Stimulated activated CD8-positive, alpha-beta memory T cell treated with anti-CD3 and anti-CD28 coated beads, Interleukin-7, amount 100 ng/mL, for 24 hours (primary cell): ENCODE data around the gene PARN.
"Not testable (repeated sequence)": the region's sequence is repeated elsewhere in the genome, so short reads cannot be mapped to it uniquely, and the experiment has no call there.

Source experiments
- DNase-seq: peaks from one replicate; pipeline ENCODE4 v3.0.0-alpha.2; 2020; ENCODE audit warnings: low read depth

The PARN gene

DNA sequence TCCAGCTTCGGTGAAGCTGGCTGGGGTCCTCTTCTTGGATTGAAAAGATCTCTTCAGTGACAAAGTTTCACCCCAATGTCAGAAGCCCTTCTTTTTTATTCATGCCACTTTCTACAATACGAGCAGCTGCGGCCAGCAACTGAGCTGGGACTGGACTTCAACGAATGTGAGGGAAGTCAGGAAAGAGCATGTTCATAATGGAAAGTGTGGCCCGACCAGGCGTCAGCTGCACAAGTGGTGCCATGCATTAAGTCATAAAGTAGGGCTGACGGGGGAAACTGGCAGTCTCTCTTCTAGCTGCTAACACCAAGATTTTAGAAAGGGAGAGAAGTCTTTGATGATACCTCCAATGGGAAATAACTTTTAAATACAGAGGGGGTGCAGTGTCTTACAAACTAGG, 192.6 kb downstream of the PARN start:
- no peak for DNase-seq

DNA sequence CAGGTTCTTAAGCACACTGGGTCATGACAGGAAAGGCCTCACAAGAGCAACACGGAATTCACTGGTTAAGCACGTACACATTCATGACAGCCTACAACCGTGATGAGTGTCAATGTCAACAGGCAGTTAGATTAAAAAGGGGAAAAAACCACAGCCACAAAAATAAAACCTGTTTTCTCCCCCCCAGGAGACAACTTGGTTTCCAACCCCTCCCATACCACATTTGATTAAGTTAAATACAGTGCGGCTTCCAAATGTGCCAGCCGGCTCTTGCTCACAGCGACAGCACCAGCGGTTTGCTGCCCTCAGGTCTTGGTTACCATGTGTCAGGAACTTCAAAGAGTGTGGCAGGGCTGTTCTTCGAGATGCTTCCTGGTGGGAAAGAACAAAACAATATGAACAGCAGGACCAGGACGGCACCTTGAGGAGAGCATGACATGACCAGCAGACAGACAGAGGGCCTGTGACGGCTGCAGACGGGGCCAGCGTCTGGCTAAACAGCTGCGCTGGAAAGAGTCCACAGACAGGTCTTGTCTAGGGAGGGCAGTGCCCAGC, 193.6 kb downstream of the PARN start:
- DNase-seq, result no peak

DNA sequence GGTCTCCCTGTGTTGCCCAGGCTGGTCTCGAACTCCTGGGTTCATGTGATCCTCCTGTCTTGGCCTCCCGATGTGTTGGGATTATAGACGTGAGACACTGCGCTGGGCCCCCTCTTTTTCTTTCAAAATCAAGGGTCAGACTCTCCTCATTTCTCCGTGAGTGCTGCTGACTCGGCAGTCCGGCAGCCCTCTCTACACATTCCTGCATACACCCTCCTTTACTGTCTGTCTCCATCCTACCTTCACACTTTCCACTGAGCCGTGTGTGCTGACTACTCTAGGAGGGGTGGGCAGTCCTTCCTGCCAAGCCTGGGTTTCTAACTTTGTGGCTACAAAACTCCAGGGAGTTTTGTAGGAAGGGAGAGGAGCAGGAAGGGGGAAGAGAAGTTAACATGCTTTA, 195.2 kb downstream of the PARN start:
- no peak for DNase-seq

DNA sequence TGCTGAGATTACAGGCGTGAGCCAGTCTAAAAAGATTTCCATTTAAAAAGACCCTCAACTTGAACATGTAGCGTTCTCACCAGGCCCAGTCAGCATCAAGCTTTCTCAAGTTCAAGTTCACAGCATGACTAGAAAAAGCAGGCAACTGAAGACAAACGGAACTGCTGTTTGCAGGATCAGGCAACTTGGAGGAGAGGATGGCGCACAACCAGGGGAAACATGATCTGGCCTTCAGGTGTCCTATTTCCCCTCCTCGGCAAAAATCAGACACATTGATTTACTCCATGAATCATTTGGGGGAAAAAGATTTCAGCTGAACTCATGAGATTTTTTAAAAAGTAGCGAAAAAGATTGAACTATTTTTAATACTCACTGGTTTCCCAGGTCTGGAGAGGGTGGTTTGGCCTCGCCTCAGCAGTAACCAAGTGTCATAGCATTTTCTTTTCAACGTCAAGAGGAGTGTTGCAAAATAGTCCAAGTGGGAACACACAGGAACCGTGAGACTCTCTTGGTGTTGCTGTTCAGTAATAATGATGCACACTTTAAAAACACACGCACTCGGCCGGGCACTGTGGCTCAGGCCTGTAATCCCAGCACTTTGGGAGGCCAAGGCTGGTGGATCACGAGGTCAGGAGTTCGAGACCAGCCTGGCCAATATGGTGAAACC, 201.0 kb downstream of the PARN start:
- not testable (repeated sequence) for DNase-seq

DNA sequence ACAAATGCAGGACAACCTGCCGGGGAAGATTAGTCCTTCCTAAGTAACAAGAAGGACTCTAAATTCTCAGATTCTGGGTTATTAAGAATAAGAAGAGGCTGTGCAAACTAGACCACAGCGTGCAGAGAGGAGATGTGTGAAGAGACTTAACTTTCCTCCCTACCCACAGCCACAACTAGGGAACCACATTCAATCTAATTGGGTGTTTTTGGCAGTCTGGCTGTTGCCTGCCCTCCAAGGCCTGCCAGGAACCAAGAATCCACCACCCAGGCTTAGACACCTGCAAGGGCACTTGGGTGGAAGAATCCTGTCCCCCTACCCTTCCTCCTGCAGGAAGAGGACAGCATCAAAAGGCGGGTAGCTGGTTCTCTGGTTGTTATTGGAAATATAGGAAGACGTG, 202.0 kb downstream of the PARN start:
- DNase-seq, result no peak

DNA sequence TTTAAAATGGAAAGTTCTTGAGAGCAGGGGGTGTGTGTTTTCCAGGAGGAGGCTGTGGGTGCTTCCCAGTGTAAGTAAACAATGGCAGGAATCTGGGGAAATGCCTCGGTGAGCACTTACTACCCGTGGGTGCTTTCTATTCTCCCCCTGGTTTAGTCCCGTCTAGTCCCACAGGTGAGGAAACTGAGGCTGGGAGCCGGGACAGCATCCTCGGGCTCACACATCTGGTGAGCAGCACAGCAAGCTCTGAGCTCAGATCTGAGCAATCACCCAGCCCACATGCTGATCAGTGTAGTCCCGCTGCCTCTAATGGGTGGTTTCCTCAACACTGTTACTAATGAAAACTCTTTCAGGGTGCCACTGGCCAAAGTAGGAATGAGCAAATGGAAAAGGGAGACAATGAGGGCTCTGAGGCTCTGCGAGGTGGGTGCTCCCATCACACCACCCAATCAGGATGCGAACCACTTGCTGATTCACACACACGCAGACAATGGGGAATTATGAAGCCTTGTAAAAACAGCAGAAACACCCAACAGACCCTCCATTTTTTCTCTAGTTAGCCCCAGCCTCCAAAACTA, 202.6 kb downstream of the PARN start:
- no peak for DNase-seq

DNA sequence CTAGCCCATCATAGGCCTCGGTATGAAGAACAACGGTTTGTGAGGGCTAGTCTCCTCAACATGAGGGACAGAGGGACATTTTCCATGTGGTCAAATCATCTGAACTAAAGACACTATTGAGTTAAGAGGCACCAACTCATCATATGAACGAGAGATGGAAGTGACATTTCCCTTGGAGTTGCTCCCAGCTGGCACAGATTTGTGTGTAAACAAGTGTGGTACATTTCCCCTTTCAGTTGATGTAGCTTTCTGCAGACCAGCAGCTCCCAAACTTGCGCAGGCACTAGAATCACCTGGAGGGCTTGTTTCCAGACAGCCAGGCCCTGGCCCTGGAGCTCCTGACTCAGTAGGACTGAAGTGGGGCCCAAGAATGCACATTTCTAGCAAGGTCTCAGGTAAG, 205.5 kb downstream of the PARN start:
- DNase-seq, result no peak

DNA sequence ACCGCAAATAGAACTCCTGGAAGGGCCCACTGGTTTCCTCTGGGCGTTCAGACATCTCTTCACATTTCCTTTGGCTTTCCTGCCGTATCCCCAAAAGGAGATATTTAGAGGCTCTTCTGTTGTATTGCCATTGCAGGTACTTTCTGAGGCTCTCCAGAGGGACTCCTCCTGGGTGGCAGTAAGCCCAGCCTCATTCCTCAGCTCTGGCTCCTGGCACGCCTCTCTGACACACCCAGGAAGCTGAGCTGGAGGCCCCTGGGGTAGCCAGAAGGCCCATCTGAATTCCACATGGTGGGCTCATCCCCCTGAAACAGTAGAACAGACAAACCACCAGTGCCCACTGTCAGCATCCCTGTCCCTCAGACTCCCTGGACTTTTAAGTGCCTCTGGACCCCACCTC, 206.7 kb downstream of the PARN start:
- no peak for DNase-seq

DNA sequence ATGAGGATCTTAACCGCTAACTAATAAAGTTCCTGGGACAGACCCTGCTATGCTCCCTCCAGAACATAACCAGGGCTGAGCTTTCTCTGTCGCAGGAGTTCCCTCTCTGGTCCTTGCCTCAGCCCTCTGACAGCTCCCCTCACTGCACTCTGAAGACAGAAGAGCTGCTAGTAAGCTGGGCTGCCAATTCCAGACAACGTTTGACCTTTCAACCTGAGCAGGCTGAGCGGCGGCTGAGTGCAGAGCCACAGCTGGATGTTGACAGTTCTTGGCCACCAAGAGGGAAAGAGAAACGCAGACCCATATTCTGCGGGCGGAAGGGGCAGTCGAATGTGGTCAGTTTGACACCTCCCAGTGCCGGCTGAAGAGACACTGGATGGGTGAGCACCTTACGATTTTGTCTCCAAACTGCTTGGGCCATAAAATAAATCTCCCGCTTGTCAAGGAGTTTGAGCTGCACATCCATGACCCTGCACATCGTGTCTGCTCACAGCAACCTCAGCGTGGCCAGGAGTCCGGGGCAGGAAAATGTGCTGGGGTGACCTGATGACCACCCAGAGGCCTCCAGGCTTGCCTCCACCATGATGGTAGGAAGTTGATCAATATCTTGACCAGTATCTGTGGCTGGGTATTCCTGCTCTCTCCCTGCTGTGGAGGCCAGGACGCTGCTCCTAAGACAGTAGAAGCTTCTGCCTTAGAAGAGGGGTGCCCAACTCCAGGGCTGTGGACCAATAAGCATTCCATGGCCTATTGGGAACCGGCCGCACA, 209.2 kb downstream of the PARN start:
- no peak for DNase-seq

DNA sequence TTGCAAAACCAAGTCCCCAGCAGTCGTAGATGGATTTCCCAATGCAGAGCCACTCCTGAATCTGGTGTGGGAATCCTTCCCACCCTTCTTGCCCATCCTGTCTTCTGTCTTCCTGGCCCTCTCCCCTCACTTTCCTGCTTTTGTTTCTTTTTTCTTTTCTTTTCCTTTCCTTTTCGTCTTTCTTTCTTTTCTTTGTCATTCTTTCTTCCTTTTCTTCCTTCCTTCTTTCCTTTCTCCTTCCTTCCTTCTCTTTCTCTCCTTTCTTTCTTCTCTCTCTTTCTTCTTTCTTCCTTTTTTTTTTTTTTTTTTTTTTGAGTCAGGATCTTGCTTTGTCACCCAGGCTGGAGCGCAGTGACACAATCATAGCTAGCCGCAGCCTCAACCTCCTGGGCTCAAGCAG, 209.8 kb downstream of the PARN start:
- DNase-seq, result not testable (repeated sequence)

DNA sequence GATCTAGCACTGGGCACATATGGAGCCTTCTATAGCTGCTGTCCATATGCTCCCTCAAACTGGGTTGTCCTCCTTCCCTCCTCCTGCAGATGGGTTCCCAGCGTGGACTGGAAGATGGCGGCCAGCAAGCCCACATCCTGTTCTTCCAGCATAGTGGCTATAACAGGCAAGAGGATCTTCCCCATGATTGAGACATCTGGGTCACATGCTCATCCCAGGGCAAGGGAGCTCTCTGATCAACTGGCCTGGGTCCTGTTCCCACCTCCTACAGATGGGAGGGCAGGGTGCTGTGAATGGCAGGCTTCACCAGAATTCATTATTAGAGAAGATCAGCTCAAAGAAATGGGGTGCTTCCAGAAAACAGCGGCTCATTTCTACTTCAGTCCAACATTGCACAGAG, 210.2 kb downstream of the PARN start:
- DNase-seq, result no peak

DNA sequence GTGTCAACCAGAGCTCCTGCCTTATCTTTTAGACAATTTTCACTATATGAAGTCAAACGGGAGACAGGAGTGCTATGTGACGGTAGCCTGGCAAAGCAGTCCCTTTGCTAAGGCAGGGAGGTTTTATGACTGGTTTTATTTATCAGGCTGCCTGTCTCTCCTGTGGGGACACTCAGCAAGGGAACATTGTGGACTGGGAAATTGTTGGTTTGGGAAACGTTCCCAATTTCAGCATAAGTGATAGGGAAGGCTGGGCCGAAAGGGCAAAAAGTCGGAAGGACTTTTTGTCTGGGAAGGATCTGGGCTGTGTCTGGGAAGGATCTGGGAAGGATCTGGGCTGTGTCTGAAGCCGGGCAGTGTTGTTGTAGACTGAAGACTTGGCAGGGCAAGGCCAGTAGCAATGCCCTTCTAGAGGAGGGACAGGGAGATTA, 211.2 kb downstream of the PARN start:
- DNase-seq, result no peak

DNA sequence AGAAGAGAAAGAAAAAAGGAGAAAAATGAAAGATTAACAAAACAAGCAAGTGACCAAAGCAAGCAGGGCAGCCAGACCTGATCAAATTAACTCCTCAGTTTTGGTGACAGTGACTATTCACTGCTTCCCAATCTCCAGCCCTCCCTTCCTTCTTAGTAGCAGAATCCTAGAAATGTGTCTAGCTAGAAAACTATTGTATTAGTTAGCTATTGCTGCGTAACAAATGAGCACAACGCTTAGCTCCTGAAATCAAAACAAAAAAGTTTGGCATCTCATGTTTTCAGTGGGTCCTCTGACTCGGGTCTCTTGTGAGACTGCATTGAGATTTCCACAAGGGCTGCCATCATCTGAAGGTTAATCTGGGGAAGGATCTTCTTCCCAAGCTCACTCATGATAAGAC, 213.9 kb downstream of the PARN start:
- no peak for DNase-seq

DNA sequence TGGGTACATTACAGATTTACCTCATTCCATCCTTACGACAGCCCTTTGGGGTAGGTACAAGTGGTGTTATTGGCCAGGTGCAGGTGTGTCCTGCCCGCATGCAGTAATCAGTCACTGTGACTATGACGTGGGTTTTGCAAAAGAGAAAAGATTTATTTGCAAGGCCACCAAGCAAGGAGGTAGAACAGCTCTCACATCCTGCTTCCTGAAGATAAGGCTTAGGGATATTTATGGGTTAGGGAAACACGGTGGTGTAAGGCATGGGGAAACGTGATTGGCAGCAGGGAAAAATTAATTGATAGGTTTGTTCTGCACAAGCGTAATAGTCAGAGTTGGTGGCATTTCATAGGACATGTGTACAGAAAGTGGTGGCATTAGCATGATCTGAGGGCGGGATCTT, 214.8 kb downstream of the PARN start:
- no peak for DNase-seq

DNA sequence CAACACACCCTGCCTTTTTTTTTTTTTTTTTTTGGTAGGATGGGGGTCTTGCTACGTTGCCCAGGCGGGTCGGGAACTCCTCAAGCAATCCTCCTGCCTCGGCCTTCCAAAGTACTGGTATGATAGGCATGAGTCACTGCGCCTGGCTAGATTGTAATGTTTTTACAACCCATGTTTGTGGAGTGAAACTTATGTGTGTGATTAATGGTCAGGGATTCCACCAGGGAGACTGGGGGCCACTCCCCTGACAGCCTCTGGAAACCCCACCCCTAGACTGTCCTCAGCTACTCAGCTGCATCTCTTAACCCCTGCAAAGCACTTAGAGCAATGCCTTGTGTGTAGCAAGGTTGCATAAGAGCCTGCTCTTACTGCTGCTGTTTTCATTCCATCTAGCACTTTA, 220.5 kb downstream of the PARN start:
- DNase-seq, result no peak

DNA sequence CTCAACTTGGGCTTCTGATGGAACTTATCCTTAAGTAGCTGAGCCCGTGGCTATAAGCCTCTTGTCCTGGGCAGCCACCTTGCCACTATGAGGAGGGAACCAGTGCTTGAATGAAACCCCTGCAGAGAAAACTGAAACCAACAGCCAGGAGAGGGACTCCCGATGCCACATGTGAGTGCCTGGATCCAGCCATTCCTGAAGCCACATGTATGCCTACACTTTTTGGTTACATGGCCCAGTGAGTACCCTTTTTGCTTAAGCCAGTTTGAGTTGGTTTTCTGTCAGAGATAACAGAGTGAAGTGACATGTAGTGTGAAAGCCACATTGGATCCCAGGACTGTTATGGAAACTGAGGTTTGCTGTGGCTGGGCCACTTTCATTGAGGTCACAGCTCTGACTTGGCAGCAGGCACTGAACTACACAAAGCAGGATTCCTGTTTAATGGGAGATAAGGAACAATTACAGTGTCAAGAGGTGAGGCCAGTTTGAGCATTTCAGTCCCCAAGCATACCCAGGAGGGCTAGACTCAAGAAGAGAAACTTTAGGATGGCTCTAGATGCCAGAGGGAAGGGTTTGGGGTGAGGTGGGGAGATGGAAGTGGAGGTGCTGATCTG, 222.2 kb downstream of the PARN start:
- DNase-seq, result no peak

DNA sequence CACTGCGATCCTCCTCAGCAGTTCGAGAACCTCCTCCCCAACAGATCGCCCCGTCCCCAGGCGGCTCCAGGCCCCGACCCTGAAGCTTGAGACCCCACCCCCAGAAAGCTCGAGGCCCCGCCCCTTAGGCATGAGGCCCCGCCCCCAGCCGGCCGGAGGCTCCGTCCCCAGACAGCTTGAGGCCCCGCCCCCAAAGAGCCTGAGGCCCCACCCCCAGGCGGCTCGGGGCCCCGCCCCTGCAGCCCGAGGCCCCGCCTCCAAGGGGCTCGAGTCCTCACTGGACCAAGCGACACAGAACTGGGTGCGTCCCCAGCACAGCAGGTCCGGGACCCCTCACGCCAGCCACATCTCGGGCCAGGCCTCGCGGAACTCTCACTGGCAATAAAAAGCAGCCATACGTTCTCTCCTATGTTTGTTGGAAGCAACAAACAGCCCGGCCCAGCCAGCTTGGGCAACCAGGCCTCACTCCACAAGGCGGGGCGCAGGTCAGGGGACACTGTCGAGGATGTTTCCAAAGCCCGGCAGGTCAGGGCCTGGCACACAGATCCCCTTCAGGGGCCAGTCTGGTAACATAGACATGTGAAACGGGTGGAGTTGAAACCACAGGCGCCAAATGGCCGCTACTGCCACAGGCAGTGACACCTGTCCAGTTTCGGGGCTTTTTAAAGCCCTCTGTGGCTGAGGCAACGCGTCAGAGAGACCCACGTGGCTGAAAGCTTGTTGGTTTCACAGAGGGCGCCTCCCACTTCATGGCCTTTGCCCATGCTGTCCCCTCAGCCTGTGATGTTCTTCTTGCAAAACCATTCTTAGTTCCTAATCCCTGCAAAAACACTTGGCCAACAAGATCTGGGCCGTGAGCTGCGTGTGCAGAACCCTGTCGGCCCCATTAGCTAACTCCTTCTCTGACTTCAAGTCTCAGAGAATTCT, 224.2 kb downstream of the PARN start:
- no peak for DNase-seq

DNA sequence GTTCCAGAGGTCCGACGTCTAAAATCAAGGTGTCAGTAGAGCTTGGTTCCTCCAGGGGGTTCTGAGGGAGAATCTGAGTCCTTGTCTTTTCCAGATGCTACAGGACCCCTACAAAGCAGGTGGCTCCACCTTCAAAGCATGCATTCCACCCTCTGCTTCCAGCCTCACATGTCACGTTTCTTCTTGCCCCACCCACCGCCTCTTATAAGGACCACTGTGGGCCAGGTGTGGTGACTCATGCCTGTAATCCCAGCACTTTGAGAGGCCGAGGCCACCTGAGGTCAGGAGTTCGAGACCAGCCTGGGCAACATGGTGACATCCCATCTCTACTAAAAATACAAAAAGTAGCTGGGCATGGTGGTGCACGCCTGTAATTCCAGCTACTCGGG, 227.1 kb downstream of the PARN start:
- DNase-seq, result not testable (repeated sequence)

DNA sequence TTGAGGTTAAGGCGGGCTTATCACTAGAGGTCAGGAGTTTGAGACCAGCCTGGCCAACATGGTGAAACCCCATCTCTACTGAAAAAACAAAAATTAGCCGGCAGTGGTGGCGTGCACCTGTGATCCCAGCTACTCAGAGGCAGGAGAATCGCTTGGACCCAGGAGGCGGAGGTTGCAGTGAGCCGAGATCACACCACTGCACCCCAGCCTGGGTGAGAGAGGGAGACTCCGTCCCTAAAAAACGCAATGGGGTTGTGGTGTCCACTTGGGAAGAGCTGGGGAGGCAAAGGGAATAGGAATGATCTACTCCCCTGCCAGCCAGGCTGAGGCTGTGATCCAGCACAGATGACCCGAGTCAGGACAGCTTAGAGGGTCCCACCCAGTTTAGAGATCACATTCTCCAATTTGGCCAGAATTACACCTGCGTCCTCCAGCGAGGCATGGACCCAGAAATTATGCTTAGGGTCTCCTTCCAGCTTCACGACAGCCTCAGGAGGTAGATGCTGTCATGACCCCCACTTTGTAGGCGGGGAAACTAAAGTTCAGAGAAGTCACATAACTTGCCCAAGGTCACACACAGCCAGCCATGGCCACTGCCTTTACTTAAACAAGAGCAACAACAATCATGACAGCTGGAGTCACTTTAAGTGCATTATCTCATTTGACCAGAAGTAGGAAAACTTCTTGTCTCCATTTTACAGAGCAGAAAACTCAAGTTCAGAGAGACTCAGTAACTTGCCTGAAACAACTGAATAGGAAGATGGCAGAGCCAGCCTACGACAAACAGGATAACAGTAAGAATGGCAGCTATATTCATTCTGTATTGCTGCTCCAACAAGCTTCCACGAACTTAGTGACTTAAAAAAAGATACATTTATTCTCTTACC, 227.7 kb downstream of the PARN start:
- DNase-seq, result not testable (repeated sequence)

DNA sequence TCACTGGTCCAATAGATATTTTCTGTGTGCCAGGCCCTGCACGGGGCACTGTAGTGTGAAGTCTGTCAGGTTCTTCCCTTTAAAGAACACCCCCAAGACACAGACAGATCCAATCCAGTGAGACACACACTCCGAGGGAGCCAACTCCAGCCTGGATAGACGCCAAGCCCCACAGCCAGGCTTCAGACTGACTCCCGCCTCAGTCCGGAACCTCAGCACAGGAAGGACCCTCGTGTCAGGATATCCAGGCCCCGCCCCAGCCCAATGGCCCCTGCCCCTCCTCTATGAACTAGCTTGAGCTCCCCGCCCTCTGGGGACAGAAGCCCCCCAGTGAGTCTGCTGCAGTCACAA, 228.4 kb downstream of the PARN start:
- not testable (repeated sequence) for DNase-seq
